C4-2B (cell line): ENCODE results near the gene GPR15.

ENCODE experiments used
- ZFX ChIP-seq: fragments of 450-650 bp; IDR thresholded peaks from 2 replicates; pipeline ENCODE4 v1.6.1; 2017
- TF ChIP-seq, protein P1 (sequence below): fragments of 450-650 bp; conservative IDR thresholded peaks from 2 replicates; pipeline ENCODE4 v1.5.1; 2017; ENCODE audit warnings: mild to moderate bottlenecking

DNA sequence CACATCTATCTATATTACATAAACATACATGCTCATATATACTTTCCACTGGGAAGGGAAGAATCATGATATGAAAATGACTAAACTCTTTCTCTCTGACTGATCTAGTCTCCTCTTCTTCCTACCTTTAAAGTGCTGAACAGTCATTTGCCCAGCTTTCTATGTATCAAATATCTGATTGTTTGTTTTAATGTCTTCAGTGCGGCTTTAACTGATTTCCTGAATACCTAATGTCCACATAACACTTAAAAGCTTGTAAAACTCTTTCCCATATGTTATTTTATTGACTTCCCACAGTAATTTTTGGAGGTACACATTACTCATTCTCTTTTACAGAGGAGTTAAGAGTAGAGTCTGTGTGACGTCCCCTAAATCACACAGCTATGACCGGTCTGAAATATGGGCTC, 33.5 kb downstream of the GPR15 start:
- TF ChIP-seq, protein P1, sequence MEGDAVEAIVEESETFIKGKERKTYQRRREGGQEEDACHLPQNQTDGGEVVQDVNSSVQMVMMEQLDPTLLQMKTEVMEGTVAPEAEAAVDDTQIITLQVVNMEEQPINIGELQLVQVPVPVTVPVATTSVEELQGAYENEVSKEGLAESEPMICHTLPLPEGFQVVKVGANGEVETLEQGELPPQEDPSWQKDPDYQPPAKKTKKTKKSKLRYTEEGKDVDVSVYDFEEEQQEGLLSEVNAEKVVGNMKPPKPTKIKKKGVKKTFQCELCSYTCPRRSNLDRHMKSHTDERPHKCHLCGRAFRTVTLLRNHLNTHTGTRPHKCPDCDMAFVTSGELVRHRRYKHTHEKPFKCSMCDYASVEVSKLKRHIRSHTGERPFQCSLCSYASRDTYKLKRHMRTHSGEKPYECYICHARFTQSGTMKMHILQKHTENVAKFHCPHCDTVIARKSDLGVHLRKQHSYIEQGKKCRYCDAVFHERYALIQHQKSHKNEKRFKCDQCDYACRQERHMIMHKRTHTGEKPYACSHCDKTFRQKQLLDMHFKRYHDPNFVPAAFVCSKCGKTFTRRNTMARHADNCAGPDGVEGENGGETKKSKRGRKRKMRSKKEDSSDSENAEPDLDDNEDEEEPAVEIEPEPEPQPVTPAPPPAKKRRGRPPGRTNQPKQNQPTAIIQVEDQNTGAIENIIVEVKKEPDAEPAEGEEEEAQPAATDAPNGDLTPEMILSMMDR = no peak
- no peak for TF ChIP-seq ZFX
